ACC112 (cell line): Measurements from ENCODE around the gene CFAP221.

ENCODE experiments used
- H2AFZ ChIP-seq: fragments of 200-600 bp; sonication (generic); one replicate; pipeline ENCODE4 v1.6.0; 2017; ENCODE audit warnings: antibody characterized with exemption, low read length; ENCODE audit not compliant: unreplicated experiment
- H3K27ac ChIP-seq: fragments of 200-600 bp; sonication (generic); 2 replicates; pipeline ENCODE4 v1.5.1; 2014; ENCODE audit warnings: low read depth, mild to moderate bottlenecking, antibody characterized with exemption, low read length, moderate library complexity
- H3K27me3 ChIP-seq: fragments of 200-600 bp; sonication (generic); 2 replicates; pipeline ENCODE4 v1.6.1; 2014; ENCODE audit warnings: mild to moderate bottlenecking, antibody characterized with exemption, low read length, moderate library complexity, mixed read lengths; ENCODE audit not compliant: insufficient read depth
- H3K36me3 ChIP-seq: fragments of 200-600 bp; sonication (generic); 2 replicates; pipeline ENCODE4 v1.6.1; 2016; ENCODE audit warnings: mild to moderate bottlenecking, antibody characterized with exemption, low read length, moderate library complexity, mixed read lengths; ENCODE audit not compliant: insufficient read depth
- H3K4me1 ChIP-seq: fragments of 200-600 bp; sonication (generic); one replicate; pipeline ENCODE4 v1.6.1; 2016; ENCODE audit warnings: low read length, mixed read lengths; ENCODE audit not compliant: insufficient read depth, unreplicated experiment, control insufficient read depth
- H3K4me3 ChIP-seq: fragments of 200-600 bp; sonication (generic); 2 replicates; pipeline ENCODE4 v1.5.1; 2014; ENCODE audit warnings: mild to moderate bottlenecking, low read depth, low read length
- H3K79me2 ChIP-seq: fragments of 200-600 bp; sonication (generic); one replicate; pipeline ENCODE4 v1.6.0; 2016; ENCODE audit warnings: low read length; ENCODE audit not compliant: control insufficient read depth, unreplicated experiment, insufficient read depth

The CFAP221 gene

DNA sequence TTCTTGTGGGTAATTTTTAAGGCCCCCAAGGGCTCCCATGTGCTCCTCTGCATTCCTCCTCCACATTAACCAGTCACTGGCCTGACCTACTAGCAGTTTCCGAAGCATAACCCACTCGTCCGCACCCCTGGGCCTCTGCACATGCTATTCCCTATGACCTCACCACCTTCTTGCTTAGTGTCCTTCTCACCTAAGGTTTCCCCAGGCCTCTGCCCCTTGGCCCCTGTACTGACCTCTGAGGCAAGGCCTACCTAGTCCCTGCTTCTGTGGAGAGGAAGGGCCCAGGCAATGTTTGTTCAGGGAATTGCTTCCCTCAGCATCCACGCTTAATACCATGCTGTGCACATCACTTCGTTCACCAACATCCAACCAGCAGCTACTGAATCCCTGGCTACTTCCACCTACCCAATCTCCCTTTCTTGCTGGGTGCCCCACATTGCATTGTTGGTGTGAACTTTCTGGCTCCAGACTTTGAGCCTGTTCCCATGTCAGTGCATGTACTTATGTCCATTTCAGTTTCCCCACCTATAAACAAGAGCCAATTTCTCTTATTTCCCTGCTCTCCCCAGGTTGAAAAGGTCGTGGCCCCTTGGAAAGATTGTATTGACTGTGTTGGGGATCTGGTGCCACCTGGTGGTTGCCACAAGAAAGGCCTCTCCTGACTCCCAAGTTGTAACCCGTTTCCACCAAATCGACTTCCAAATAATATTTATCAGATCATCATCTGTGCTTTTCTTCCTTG is 115.5 kb downstream of the CFAP221 start:
- Histone ChIP-seq H3K27ac (no peak overlapping the region), H3K4me3 (no peak overlapping the region), H3K36me3 (no peaks in the 10 kb centered on the region), H3K4me1 (peaks cover 5% of the 10 kb centered on the region), H2AFZ (no peak overlapping the region), H3K79me2 (no peaks in the 10 kb centered on the region), H3K27me3 (peaks cover 10% of the 10 kb centered on the region)

DNA sequence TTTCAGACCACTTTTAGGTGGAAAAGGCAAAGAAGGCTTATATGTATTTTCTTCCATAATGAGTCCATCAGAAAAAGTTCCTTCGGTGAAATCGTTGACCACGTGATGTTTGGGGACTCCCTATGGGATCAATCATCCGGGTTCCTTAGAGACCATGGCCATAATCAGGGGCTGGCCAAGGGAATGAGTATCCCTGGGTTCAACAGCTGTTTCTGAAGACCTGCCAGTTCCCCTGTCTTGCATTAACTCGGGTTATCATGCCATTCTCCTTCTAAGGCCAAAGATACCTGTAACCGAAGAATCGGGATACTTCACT is 116.1 kb downstream of the CFAP221 start:
- no peak overlapping the region for H2AFZ ChIP-seq
- H3K27ac ChIP-seq: no peak overlapping the region
- H3K4me3 ChIP-seq: no peak overlapping the region
- H3K36me3 ChIP-seq: no peaks in the 10 kb centered on the region
- no peaks in the 10 kb centered on the region for H3K79me2 ChIP-seq
- peaks cover 14% of the 10 kb centered on the region for H3K27me3 ChIP-seq
- H3K4me1 ChIP-seq: peaks cover under 1% of the 10 kb centered on the region

DNA sequence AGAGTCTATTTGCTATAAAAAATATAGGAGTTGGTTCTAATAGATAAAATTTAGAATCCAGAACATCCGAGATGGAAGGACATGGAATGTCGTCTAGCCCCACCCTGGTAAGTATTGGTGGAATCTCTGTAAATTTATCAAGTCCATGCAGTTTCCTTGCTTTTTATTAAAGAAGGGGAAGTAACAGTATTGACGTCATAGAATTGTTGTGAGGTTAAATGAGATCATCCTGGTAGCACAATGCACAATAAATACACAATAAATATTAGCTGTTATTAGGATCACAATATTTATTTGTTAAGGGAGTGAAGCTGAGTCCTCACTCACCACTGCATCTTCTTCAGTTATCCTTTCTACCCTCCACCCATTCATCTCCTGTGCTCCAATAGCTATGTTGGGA is 118.0 kb downstream of the CFAP221 start:
- Histone ChIP-seq H3K27me3 (peaks cover 14% of the 10 kb centered on the region), H3K79me2 (no peaks in the 10 kb centered on the region), H3K4me3 (no peak overlapping the region), H3K36me3 (no peaks in the 10 kb centered on the region), H3K27ac (no peak overlapping the region), H3K4me1 (no peaks in the 10 kb centered on the region), H2AFZ (no peak overlapping the region)

DNA sequence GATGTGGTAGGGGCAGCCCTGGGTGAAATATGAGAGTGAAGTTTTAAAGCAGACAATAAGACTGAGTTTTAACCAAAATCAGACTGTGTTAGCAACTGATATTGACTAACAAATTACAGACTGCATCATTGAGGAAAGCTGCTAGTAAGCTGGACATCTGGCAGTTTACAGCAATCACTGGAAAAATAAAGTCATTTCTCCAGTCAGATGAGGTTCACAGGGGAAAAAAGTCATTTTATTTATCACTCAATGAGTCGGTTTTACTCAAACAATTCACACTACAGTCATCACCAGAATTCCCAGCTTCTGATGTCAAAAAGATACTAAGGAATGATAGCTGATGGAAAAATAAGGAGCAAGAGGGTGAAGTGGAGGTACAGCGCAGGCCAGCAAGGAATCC is 124.3 kb downstream of the CFAP221 start:
- H3K36me3 ChIP-seq: no peaks in the 10 kb centered on the region
- H3K79me2 ChIP-seq: no peaks in the 10 kb centered on the region
- no peaks in the 10 kb centered on the region for H3K4me1 ChIP-seq
- no peak overlapping the region for H2AFZ ChIP-seq
- H3K27me3 ChIP-seq: peaks cover 11% of the 10 kb centered on the region
- H3K27ac ChIP-seq: no peak overlapping the region
- no peak overlapping the region for H3K4me3 ChIP-seq

DNA sequence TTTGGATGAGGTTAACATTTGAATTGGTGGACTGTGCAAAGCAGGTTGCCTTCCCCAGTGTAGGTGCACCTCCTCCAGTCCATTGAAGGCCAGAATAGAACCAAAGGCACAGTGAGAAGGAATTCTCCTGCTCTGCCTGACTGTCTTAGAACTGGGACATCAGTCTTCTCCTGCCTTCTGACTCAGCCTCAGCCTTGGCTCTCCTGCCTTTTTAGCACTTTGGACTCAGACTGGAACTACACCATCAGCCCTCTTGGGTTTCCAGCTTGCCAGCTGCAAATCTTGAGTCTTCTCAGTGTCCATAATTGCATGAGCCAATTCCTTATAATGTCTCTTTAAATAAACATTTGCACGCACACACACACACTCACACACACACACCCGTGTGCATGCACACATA is 126.8 kb downstream of the CFAP221 start:
- H3K36me3 ChIP-seq: no peaks in the 10 kb centered on the region
- no peaks in the 10 kb centered on the region; the same call in 1 of the 2 replicates for H3K27me3 ChIP-seq
- H3K4me3 ChIP-seq: no peak overlapping the region
- H2AFZ ChIP-seq: no peak overlapping the region
- no peaks in the 10 kb centered on the region for H3K4me1 ChIP-seq
- no peak overlapping the region for H3K27ac ChIP-seq
- H3K79me2 ChIP-seq: no peaks in the 10 kb centered on the region

DNA sequence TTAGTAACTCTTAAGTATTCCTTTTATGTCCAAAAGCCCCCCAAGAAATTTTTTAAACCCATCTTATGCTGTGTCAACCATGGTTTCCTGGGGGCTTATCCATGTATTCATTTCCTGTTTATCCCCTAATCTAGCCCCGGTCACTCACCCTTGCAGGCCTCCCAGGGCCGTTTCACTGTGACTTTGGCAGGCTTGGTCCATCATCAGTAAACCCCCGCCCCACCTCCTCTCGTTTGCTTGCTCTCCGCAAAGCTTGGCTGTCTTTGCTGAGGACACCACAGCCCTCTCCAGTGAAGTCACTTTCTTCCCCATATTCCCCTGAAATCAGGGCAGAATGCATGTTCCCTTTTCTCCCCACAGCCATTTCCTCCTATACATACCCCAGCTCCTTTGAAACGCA is 127.5 kb downstream of the CFAP221 start:
- H3K27ac ChIP-seq: no peak overlapping the region
- no peak overlapping the region for H2AFZ ChIP-seq
- H3K27me3 ChIP-seq: no peaks in the 10 kb centered on the region; the same call in 1 of the 2 replicates

DNA sequence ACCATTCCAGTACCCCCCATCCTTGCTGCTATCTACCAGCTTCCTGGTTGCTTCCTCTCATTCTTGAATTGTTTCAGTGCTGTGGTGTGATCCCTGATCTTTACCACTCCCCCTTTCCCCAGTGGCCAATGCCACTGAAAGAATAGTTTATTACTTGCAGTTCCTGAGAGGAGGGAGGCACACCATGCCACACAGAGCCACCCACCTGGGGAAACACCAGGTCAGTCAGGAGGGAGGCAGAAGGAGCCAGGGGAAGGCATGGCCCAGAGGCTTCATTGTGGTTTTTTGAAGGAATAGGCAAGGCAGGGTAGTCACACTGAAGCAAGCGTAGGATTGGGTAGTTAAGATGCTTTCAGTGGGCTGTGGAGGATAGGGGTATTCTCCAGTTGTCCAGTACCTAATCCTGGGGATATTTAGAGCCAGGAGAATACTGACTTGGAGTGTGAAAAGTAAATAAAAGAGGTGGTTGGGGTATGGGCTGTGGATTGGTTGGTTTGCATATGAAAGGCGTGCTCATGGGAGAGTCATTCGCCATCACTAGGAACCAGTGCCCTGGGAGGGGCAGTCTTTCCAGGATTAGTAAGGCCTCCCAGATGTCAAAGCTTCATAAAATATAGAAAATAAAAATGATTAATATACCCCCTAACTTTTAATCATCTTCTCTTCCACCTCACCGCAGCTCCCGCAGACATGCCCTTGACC is 128.1 kb downstream of the CFAP221 start:
- H3K4me1 ChIP-seq: no peaks in the 10 kb centered on the region
- no peak overlapping the region for H3K4me3 ChIP-seq
- H3K36me3 ChIP-seq: no peaks in the 10 kb centered on the region
- no peak overlapping the region for H3K27ac ChIP-seq
- H3K27me3 ChIP-seq: no peaks in the 10 kb centered on the region; the same call in 1 of the 2 replicates
- no peaks in the 10 kb centered on the region for H3K79me2 ChIP-seq
- H2AFZ ChIP-seq: no peak overlapping the region

More for the DNA sequence above, 127.5 kb downstream of the CFAP221 start:
- Histone ChIP-seq H3K79me2 (no peaks in the 10 kb centered on the region), H3K4me1 (no peaks in the 10 kb centered on the region), H3K4me3 (no peak overlapping the region), H3K36me3 (no peaks in the 10 kb centered on the region)

DNA sequence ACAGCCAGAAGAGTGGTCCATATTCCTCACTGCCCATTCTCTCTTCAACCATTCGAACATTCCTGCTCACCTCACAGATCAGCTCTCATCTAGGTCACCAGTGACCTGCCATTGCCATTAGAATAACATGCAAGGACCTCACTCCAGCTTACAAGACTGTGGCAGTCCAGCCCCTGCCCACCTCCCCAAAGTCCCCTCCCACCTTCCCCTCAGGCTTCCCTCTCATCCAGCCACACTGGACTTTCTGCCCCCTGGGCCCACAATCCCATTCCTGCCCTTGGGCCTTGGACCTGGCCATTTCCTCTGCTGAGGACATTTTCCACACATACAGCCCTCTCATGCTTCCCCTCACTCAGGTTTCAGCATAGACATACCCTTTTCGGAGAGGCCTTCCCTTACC is 129.5 kb downstream of the CFAP221 start:
- Histone ChIP-seq H3K27ac (no peak overlapping the region), H3K79me2 (no peaks in the 10 kb centered on the region), H3K4me3 (no peak overlapping the region), H3K27me3 (no peaks in the 10 kb centered on the region; the same call in 1 of the 2 replicates), H3K36me3 (no peaks in the 10 kb centered on the region), H2AFZ (no peak overlapping the region), H3K4me1 (no peaks in the 10 kb centered on the region)

DNA sequence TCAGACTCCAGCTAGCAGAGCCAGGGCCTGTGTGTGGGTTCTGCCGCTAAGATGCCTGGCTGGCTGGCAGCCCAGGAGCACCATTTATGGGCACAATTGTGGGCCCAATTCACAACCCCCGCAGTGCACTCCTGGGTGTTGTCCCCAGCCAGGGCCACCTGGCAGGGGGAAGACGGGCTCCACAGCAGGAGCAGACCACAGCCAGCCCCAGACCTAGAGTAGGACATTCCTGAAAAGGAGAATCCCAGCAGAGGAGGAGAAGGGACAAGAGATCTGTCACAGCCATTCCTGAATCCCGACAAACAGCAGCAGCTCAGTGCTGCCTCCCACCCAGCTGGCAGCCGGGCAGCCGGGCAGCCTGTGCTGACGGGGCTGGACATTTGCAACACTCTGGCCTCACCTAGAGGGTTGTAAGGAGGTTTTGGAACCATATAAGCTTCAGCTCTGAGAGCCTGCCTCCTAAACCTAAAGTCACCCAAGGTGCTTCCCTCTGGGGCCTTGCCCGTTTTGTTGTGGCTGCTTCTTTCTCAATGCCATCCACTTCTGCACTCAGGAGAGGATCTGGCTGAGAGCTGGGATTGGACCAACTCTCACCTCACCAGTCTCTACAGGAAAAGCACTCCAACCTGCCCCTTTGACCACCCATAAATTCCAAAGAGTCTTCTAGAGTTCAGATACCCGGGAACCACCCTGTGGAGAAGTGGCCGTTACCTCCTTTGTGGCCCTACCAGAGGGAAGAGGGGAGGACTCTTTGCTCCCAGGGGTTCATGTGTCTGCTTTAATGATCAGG is 130.7 kb downstream of the CFAP221 start:
- peaks cover 7% of the 10 kb centered on the region for H3K79me2 ChIP-seq
- no peaks in the 10 kb centered on the region for H3K36me3 ChIP-seq
- H3K4me3 ChIP-seq: no peak overlapping the region
- H3K27me3 ChIP-seq: no peaks in the 10 kb centered on the region; the same call in 1 of the 2 replicates
- no peak overlapping the region for H2AFZ ChIP-seq
- no peaks in the 10 kb centered on the region for H3K4me1 ChIP-seq
- H3K27ac ChIP-seq: no peak overlapping the region

DNA sequence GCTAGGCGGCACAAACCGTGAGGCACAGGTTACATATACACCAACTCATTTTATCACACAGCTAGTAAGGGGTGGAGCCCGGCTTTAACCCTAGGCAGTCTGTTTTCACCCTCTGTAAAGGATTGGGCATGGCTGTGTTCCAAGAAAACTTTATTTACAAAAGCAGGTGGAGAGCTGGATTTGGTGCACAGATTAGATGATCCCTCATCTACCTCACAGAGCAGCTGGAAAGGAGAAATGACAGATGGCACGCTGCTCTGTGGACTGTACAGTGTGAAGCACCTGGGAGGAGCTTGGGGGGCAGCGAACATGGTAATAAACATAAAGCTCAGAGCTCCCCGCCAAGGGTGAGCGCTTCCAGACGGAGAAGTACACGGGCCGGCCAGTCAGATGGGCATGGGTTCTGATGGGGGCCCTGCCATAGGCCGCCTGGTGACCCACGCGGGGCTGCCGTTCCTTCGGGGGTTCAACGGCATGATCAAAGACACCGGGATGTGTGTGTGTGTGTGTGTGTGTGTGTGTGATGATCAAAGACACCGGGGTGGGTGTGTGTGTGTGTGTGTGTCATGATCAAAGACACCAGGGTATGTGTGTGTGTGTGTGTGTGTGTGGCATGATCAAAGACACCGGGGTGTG is 133.9 kb downstream of the CFAP221 start:
- Histone ChIP-seq H3K4me3 (no peak overlapping the region), H3K4me1 (no peaks in the 10 kb centered on the region), H2AFZ (no peak overlapping the region), H3K27me3 (no peaks in the 10 kb centered on the region; the same call in 1 of the 2 replicates), H3K36me3 (no peaks in the 10 kb centered on the region), H3K79me2 (peaks cover 15% of the 10 kb centered on the region), H3K27ac (no peak overlapping the region)
